ENCODE data around the gene TEC.

TEC gene

DNA sequence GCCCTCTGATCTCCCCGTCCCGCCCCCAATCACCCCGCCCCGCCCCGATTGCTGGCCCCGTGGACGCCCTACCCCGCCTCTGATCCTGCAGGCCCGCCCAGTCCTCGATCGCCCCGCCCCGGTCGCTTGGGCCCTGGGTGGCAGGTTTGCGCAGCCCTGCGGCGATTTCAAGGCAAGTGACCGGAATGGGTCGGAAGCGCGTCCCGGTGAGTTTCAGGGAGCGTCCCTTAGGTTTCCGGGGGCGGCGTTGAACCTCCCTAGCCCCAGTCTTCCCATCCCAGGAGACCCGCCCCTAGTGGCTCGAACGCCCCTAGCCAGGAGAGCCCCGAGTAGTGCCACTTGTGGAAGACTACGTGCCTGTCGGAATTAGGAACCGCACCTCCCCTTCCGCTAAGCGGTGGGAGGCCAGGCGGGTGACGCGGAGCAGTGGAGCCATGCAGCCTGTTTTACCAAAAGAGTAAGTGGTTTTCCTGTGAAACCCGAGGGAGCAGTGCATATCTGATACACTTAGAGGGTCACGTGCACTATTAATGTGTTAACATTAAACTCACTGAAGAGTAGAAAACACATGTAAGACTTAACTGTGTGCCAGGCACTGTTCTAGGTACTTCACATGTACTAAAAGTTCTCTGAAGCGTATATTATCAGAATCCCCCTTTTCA lies 354 bp upstream of the TEC start:
- peak; percentile 85 for DNase-seq (ENCODE audit: low read depth)

DNA sequence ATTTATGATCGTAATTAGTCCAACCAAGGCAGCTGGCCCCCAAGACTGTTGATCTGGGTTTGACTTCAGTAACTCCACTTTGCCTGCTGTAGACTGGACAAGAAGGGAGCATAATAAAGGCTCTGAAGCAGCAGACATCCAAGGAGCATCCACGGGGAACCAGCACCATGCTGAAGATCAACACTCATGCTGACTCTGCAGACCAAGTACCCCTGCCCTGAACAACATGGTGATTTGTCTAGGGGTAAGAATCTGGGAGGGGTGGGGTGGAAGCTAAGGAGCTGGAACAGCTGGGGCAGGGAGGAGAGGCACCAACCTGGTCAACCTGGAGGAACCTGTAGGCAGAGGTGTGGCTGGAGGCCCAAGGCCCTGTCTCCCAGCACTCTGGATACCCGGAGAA lies 2.1 kb downstream of the TEC start:
- no peak for DNase-seq (ENCODE audit: low read depth)

DNA sequence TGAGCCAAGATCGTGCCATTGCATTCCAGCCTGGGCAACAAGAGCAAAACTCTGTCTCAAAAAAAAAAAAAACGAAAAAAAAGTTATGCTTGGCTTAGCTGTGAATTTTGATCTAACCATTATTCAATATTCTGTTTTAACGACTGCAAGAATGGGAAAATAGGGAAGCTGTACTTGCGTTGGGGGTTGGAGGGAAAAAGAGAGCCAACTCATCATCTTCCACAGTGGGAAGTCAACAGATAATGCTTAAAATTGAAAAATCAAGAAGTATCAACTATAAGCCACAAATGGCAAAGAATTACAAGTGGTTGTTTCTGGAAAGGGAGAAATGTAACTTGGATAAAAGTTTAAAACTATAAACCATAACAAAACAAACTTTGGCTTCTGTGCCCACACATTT lies 2.9 kb downstream of the TEC start:
- no peak for DNase-seq (ENCODE audit: low read depth)

DNA sequence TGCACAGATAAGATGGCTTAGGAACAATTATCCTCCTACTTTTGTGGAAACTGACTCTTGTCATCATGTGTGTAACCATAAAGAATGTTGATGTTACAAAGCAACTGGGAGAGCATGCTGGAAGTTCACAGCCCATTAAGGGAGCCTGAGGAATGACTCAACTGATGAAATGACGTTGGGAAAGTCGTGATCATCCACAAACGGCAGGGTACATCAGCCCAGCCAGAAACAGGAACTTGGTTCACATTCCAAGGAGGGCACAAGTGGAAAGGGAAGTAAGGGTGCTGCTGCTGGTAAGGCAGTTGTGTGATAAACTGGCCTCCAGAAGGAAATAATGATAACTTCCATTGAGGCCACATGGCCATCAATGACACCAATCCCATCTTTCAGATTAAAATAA lies 6.7 kb downstream of the TEC start:
- no peak for DNase-seq (ENCODE audit: low read depth)

DNA sequence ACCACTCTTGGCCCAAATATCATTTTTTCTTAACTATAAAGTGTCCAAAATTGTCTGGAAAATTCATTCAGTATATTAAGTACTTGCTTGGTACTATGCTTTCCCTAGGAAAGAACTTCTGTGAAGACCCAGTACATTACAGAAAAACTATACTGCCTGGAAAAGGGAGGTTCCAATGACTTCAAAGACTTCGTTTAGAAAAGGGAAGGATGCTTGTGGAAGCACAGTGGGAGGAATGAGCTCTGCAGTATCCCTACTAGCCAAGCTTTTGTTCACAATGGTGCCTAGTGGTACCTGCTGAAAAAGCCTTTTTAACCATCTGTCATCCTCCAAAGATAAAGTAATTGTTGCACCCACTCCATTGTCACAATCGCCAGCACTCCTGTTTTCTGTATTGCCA lies 7.2 kb downstream of the TEC start:
- no peak for DNase-seq (ENCODE audit: low read depth)

DNA sequence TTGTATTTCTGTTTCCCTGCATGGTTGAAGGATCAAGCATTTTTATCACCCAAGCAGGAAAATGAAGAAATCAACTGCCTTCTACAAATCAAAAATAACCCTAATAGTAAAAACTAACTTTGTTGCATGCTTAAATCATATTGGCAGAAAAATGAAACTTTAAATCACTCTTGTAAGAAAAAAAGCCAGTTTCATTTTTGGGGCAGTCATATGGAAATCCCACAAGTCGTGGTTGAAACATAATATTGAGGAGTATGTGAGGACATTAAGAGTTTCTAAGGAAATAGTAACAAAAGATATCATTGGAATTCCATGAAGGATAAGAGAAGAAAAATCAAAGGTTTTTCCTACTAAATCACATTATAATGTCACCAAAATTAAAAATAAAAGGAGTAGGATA lies 8.4 kb downstream of the TEC start:
- DNase-seq (ENCODE audit: low read depth) = no peak

DNA sequence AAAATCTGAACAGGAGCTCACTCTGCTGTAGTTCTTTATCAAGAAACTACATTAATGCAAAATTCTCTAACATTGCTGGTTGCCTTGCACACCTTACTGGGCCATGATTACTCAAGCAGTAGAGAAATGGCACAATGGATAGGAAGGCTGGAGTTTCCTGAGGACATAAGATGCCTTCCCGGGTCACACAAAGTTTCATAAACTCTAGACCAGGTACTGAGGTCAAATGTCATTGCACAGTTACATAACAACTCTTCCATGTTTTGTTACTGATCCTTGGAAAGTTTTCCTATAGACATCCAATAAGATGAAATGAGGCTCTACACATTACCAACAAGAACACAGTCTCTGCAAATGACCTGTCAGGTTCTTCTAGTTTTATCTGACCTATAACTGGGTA lies 9.9 kb downstream of the TEC start:
- no peak for DNase-seq (ENCODE audit: low read depth)

DNA sequence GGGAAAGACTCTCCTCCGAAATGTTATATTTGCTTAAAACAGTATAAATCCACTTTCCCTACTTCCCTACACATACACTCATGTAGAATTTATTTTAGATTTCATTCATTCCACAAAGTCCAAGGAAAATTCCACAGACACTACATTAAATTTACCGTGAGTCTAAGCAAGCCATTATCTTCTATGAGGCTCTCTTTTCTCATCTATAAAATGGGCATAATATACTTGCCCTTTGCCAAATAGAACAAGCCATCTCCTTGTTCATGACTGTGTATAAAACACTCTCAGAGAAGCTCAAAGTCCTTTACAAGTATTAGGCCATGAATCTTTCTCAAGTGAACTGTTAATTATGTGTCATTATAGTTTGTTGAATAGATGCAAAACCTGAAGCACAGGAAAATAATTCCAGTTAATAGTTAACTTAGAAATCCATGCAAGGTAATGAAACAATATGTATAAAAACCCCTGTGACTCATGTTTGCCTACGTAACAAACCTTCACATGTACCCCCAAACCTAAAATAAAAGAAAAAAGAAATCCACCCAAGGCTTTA lies 10.7 kb downstream of the TEC start:
- DNase-seq (ENCODE audit: low read depth) = no peak

DNA sequence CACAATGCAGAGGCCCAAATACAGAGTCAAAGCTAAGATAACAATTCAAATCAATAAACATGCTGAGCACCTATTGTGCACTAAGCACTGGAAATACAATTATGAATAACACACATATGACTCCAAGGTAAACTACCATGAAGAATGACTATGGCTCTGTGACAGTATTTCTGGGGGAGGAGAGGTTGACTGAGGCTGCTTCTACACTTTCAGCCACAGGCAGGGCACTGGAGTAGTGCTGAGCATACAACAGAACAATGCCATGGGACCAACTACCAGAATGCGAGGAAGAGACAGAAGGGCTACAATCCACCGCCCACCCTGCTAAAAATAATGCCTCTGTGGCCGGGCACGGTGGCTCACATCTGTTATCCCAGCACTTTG lies 13.7 kb downstream of the TEC start:
- no peak for DNase-seq (ENCODE audit: low read depth)

DNA sequence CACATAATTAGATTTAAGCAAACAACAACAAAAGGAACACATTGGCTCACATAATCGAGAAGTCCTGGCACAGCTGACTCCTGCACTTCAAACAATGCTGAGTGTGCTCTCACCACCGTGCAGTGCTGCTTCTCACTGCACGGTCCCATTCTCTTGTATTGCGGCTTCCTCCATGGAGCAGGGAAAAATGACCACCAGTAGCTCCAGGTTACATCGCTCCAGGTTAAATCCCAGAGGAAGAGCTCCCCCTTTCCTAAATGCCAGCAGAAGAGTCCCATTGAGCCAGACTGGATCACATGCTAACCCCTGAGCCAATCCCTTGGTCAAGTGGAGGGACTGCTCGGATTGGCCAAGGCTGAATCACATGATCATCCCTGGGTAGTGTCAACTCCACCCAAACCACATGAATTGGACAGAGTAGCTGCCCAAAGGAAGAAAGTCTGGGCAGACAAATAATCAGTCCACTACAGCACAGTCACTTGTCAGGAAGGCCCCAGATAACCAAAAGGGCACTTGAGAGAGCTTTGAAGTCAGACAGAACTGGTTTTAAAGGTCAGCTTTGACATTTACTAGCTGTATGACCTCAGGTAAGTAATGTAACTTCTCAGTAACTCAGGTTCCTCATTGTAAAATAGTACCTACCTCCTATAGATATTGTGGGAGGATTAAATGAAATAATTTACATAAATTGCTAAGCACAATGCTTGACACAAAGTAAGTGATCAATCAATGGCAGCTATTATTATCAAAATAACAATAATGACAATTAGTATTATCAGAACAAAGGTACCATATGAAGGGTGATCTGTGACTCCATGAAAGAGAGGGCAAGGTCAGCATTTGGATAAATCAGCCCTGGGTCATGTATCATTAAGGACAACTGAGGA lies 14.3 kb downstream of the TEC start:
- DNase-seq (ENCODE audit: low read depth) = no peak

DNA sequence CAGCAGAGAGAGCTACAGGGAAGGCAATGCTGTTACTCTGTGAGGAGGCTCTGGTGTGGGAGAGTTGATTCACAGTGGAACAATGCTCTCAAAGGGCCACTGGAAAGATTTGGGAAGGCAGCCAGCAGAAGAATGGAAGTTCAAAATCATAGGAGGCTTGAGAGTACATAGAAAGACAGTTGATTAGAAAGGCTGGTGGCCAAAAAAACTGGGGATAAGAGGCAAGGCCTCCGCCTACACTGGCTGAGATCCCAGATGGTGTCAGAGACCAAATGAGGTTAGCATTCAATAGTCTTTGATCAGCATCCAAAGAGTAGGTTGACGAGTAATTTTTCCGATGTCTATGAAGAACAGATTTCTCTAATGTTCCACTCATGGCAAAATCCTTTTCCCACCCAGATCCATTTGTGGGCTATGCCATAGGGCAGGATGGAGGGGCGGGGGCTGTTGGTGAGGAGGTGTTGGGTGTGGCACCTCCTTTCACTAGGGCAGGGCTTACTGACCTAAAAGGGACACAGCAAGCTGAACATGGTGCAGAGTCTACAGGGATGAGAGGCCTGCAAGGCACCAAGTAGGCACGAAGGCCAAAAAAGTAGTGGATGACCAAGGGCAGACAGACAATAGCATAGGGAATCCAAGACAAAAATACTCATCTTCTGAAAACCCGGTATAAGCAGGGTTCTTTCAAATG lies 15.1 kb downstream of the TEC start:
- no peak for DNase-seq (ENCODE audit: low read depth)

DNA sequence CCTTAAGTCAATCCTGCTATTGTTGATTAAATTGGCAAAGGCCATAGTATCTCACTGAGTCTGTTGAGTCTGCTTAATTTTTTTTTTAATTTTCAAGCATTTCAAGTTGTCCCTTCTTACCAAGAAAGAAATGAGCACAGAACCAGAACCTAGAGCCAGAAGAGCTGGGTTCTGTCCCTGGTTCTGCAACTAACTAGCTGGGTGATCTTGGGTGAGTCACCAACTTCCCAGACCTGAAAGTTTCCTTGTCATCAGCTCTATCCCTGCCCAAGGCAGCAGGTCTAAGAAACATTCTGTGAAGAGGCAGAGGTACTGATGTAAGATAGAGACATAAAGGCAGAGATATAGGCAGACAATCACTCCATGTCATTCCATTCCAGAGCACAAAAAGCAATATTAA lies 17.3 kb downstream of the TEC start:
- DNase-seq (ENCODE audit: low read depth) = no peak

DNA sequence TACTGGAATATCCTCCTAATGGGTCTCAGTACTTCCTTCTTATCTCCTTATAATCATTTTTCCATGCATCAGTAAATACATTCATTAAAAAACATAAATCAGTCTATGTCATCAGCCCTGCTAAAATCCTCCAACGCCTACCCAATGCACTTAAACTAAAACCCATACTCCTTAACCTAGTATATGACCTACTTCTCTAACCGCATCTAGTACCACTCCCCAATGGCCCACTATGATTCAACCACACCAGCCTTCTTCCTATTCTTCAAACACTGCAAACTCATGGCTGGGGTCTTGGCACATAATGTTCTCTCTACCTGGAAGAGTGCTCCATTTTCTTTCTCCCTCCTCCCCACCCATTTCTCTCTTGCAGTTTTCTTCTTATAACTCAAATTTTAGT lies 18.7 kb downstream of the TEC start:
- no peak for DNase-seq (ENCODE audit: low read depth)

DNA sequence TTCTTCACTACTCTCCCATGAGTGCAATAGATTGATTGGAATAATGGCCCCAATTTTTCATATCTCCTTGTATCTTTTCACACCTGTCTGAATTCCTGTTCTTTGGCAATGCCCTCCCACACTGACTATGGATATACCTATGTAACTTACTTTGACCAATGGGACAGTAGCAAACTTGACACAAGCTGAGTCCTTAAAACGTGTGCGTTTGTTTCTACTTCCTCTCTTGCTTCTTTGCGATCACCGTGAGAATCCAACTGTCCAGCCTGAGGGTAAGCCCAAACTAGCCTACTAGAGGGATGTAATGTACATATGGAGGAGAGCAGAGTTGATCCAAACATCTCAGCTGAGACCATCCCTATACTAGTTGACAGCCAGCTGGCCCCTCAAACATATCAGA lies 19.3 kb downstream of the TEC start:
- no peak for DNase-seq (ENCODE audit: low read depth)

DNA sequence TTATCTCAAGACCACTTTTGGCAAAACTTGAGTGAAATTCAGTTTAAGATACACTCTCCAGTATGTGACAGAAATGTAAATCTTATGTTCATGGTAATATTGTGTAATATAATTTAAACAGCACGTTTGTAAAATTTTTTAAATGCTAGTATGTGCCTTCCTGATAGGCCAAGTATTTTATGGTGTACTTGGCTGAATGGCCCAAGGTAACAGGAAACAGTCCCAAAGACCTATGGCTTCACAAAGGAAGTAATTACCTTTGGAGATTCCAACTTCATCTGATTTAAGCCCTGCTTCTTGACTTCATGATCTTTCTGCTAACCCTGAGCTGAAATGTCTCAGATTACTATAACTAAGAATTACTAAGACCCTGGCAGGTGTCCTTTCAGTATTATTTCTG lies 20.3 kb downstream of the TEC start:
- DNase-seq (ENCODE audit: low read depth) = no peak

DNA sequence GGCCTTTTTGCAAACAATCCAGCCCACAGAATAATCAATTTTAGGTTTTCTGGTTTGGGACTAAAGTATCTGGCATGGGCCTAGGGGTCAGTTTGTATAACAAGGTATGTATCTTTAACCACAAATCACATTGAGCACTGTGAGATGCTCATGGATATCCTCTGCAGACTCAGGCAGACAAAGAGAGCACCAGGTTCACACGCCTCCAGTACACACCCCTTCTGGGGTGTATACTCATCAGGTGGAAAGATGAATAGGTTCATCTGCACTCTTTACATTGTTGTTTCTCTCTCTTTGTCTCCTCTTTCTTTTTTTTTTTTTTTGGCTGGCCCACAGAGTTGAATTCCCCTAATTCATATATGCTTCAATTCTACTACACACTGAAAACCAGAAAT lies 21.1 kb downstream of the TEC start:
- DNase-seq (ENCODE audit: low read depth) = no peak

DNA sequence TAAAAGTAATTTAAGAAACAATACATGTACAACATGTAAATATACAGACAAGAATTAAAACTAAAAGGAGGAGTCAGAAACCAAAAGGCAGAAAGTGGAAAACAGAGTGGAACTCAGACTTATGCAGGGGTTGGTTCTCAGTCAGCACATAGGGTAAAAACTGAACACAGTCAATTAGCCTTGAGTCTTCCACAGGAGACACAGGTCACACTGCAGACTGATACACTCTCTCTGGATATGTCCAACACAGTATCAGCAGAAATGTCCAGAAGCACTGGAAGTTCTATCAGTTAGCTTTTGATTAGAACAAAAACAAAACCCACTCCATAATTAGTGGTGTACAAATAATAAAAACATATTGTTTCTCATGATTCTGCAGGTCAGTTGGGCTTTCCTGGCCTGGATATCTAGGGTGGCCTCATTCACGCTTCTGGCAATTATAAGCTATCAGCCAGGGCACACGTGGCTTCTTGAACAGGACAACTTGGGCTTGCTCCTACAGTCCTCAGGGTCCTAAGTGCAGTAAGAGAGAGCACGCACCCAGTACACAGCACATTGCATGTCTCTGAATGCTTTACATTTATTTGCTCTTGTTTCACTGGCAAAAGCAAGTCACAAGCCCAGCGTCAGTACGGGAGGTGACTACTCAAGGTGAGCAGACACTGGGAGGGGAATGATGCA lies 21.6 kb downstream of the TEC start:
- no peak for DNase-seq (ENCODE audit: low read depth)

DNA sequence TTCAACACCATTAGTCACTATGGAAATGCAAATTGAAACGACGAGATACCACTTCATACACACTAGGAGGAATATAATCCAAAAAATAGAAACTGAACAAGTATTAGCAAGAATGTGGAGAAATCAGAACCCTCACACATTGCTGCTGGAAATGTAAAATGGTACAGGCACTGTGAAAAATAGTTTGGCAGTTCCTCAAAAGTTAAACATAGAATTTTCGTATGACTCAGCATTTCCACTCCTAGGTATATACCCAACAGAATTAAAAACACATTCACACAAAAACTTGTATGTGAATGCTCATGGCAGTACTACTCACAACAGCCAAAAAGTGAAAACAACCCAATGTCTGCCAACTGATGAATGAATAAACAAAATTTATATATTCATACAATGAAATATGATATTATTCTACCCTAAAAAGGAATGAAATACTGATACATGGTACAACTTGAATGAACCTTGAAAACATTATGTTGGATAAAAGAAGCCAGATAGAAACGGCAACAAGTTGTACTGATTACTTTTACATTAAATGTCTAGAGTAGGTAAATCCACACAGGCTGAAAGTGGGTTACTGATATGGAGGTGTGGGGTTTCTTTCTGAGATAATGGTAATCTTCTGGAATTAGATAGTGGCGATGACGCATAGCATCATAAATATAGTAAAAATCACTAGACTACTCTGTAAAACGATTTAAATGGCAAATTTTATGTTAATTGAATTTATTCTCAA lies 22.3 kb downstream of the TEC start:
- no peak for DNase-seq (ENCODE audit: low read depth)

DNA sequence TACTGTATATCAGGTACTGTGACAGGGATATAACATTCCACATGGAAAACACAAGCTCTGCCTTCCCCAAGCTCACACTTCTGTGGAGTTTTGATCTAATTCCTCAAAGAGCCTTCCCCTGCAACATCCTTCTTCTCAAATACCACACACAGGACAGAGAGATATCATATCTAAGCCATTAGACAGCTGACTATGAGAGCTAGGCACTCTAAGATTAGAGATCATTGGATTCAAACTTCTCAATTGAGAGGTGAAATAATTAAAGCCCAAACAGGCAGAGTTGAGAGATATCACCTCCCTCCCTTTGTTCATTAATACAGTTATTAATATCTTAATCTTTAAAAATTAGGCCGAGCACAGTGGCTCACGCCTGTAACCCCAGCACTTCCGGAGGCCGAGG lies 25.0 kb downstream of the TEC start:
- no peak for DNase-seq (ENCODE audit: low read depth)

DNA sequence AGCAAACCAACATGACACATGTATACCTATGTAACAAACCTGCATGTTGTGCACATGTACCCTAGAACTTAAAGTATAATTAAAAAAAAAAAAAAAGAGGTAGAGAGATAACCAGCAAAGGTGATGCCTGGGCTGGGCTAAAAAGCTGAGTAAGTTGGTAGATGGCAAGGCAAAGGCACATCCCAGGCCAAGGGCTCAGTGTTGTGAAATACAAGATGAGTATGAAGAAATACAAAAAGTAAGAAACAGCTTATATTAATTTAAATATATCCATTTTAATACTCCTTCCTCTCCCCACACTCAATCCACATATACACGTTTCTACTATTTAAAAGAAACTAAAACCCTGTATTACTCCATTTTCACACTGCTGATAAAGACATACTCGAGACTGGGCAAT lies 25.8 kb downstream of the TEC start:
- DNase-seq (ENCODE audit: low read depth) = no peak

DNA sequence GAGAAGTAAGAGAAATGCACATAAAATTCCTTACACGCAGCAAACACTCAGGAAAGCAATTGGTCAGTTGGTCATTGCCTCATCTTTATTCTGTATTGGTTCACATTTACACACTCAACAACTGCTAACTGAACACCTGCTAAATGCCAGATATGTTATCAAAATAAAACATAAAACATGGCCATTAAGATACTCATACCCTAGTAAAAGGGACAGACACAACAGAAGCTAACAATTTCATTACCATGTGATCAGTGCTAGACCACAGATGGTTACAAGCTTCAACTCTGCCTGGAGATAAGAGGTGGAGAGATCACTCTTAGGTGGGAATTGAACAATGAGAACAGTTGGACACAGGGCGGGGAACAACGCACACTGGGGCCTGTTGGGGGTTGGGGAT lies 26.2 kb downstream of the TEC start:
- DNase-seq (ENCODE audit: low read depth) = no peak

Measured in stimulated activated CD8-positive, alpha-beta memory T cell treated with anti-CD3 and anti-CD28 coated beads, Interleukin-4, amount 100 ng/mL, for 24 hours (primary cell).